Stimulated activated CD4-positive, alpha-beta T cell treated with anti-CD3 and anti-CD28 coated beads, Interleukin-12 subunit alpha, Interleukin-12 subunit beta, amount 100 ng/mL, for 48 hours (primary cell): ENCODE results near the gene IGIP.
A peak's percentile ranks its signal among the peaks of the same experiment; 100 is the strongest.

Experiments used
- DNase-seq, 3 donors: peaks; one replicate each; pipeline ENCODE4 v3.0.0-alpha.2; 2020; ENCODE audit warnings: low read depth in 2 of 3, low spot score in 1 of 3

The IGIP gene

DNA sequence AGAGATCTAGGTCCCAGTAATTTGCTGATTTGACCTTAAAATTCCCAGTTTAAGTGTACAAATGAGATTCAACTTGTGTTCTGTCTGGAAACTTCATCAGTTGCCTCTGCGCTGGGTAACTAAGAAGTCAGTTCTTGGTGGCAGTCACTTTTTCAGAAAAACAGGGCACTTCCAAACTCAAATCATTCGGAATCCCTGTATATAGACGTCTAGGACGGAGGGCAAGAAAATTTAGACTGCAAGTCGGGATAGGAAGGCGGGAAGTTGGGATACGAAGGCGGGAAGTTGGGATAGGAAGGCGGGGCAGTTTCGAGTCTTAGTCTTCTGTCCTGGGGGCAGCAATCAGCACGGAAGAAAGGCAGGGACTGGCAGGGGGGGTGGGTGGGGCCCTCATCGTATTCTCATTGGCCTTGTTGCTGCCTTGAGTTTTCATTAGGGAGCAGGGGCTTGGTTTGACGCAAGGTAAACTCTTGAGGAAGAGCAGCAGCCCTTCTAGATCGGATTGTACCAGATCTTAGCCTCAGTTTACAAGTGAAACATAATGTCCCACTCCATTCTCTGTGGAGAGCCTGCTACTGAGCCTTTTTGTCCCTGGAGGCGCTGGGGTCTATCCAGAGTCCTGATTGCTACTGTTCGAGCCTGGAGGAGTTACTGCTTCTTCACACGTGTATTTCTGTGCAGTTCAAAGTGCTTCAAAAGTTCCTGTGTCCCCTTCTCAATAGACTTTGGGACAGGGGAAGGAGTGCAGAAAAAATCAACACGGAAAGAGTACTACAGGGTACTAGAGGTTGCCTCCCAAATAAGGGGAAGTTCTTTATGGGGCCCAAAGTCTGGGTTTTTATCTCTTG, 14.5 kb upstream of the IGIP start:
- DNase-seq, result no peak

DNA sequence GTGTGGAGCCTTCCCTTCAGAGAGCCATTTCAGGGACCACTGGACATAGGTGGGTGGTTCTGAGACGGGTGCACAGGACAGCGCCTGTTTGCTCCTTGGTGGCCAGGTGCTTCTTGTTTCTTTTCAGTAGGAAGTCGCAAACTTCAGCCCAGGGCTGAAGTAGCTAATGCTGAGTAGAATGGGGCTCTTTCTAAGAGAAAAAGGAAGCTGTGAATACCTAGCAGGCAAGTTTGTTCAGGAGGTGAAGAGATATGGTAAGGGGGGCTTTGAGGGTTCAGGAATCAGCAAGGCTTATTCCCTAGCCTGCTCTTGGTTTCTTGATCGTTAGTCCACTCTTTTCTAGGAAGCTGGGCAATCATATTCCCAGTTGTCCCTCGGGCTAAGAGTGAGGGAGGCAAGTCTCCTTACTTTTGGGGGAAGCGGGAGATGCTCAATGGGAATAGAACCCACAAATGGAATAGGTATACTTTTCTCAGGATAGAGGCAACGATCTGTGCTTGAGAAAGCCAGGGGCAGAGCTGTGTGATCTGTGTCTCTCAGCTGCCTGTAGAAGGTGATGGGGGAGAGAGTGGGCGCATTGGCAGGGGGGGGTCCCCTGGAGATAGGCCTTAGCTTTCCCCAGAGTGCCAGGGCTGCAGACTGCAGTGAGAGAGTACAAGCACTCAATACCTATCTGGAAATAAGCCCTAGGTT, 13.7 kb upstream of the IGIP start:
- no peak for DNase-seq

DNA sequence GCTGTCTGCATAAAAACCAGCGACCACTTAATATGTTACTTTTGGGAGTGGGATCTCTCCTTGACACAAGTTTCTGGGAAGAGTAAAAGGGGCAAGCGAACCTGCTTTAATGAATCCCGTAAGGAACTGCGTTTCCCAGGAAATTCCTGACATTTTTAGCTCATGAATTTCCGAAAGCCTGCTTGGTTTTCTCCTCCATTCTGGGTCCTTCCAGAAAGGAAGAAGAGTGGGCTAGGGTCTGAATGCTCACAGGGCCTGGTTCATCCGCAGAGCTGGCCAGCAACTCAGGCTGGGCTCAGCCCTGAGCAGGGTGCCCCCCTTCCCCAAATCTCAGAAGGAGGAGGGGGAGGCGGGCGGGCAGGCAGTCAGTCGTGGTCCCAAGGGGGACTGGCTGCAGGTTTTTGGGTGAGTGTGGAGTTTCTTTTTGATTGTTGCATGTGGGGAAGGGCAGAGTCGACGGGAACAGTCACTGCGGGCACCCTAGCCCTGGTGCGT, 13.0 kb upstream of the IGIP start:
- DNase-seq, result no peak

DNA sequence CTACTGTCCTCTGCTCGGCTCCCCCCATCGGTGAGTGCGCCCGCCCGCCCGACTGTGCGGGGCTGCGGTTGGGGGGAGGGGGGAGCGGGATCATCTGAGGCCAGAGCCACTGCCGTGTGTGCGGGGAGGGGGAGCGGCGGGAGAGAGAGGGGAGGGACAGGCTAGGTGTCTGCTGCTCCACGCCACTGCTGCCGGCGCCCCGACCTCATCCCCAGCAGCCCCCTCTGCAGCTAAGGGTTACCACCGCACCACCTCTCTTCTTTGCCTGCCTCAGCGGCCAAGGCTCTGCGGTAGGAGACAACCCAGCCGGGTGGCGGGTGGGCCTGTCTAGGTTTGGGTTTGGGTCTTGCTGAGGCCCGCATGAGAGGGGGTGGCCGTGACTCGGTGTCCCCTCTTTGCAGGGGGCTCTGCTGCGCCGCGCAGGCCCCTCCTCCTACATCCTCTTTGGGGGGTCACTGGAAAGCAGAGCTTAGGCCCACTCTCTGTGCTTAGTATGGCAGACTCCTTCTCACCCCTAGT, 12.5 kb upstream of the IGIP start:
- DNase-seq, result no peak

DNA sequence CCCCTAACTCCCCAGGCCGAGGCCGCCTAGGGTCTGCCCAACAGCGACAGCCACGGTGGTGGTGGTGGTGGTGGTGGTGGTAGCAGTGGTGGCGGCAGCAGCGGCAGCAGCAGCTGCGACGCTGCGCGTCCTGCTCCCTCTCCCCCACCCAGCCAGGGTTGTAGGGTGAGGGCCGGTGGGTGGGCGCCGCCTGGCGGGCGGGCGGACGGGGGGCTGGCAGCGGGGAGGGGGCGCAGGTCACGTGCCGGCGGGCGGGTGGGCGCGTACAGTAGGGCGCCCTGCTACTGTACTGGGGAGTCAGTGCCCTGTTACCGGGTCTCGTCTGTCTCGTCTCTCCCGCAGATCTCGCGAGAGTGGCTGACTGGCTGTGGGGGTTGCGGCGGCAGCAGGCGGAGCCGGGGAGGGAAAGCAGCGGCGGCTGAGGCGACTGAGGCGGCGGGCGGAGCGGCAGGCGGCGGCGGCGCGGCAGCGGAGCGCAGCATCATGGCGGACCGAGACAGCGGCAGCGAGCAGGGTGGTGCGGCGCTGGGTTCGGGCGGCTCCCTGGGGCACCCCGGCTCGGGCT, 12.0 kb upstream of the IGIP start, which contains the start of gene PURA:
PURA (plus strand) TSS at position 411 of the 565 bp plus-strand sequence; CDS start at position 484, 73 bp downstream.
- DNase-seq, result peak; percentile 93 to 94 (median 94)

DNA sequence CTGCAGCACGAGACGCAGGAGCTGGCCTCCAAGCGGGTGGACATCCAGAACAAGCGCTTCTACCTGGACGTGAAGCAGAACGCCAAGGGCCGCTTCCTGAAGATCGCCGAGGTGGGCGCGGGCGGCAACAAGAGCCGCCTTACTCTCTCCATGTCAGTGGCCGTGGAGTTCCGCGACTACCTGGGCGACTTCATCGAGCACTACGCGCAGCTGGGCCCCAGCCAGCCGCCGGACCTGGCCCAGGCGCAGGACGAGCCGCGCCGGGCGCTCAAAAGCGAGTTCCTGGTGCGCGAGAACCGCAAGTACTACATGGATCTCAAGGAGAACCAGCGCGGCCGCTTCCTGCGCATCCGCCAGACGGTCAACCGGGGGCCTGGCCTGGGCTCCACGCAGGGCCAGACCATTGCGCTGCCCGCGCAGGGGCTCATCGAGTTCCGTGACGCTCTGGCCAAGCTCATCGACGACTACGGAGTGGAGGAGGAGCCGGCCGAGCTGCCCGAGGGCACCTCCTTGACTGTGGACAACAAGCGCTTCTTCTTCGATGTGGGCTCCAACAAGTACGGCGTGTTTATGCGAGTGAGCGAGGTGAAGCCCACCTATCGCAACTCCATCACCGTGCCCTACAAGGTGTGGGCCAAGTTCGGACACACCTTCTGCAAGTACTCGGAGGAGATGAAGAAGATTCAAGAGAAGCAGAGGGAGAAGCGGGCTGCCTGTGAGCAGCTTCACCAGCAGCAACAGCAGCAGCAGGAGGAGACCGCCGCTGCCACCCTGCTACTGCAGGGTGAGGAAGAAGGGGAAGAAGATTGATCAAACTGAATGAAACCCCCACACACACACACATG, 11.2 kb upstream of the IGIP start:
- peak in 1 of 3 donors; percentile 29 for DNase-seq

DNA sequence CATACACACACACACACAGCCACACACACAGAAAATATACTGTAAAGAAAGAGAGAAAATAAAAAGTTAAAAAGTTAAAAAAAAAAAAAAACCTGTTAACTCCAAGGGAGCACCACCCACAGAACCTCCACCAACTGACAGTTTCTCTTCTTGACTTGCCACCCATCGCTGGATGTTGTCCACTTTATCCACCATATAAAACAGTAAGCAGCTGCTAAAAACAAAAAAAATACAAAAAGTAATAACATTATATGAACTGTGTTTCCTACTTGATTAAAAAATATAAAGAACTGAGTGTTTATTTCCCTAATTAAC, 10.6 kb upstream of the IGIP start:
- DNase-seq, result no peak

DNA sequence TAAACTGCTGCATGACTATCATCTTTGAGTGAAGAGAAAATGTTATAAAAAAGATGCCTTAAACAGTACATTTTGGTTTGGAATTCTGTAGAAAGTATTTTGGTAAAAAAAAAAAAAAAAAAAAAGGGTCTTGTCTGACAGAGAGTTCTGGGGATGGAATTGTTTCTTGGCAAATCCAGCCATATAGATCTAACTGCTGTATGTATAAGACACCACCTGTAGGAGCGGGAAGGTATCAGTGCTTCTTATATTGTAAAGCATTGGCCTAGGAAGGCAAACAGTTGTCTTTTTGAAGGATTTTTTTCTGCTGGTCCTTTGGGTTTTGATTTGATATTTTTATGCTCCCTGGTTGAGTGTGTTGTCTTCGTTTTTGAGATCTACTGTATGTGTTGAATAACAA, 9.0 kb upstream of the IGIP start:
- no peak for DNase-seq

DNA sequence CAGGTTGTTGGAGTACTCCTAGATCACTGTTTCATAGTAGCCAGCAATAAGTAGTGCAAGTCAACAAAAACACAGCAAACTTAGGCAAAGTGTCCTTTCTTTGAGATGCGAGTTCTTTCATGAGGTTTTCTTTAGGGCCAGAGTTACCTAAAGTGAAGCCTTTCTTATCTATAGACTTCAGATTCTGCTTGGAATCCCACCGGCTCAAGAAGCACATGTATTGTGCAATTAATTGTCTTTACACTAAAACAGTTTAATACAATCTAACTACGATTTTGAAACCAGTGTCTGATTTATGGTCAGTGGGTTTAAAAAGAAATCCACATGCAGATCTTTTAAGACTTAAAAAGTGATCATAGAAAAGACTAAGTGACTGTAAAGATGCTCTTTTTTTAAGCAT, 8.2 kb upstream of the IGIP start:
- no peak for DNase-seq

DNA sequence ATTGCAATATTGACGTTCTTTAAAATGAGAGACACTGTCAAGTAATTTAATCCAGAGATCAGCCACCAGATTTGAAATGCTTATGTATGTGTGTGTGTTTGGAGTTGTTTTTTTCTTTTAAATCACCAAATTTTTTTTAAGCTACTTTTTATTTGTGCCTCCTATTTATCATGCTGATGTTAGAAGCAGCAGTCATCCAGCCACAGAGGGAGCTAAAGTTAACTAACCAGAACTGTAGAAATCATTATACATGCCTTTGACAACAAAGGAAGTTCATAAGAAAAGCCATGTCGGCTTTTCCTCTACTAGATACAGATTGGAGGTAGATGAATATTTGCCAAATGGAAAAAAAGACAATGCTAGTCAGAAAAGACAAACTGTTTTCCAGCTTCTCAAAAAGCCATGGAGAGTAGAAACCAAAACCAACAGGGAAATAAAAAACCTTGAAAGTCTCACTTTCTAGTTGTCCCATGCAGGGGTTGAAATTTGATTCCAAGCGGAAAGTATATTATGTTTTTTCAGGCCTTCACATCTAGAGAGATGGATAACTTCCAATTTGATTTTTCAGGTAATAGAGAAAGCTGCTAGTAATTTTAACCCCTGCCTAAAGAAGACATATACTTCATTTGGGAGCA, 7.3 kb upstream of the IGIP start:
- no peak for DNase-seq

DNA sequence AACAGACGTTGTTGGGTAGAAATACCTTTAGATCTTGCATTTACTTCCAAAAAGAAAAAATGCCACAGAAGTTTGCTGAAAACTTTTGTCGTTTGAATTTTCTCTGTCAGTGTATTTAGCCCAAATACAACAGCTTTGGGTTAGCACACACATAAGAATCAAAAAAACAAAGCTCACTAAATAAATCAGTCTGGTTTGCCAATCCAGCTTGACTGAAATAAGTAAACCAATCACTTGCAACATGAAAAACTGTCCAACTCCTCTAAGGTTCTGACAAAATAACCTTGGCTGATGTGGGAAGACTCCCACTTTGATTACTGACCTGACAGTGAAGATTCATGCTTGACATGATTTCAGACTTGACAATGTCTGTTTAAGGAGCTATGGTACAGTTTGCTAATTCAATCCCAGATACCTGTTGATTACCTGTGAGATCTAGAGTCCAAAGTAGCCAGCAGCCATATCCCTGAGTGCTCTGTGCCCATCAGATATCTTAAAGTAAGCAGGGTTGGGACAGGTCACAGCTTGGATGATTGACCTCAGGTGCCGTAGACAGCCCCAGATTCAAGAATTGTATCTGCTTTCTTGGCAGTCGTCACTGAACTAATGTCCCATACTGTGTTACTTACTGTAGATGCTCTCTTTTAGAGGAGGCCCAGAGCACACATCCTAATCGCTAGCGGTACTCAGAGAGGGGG, 727 bp downstream of the IGIP start:
- no peak for DNase-seq

DNA sequence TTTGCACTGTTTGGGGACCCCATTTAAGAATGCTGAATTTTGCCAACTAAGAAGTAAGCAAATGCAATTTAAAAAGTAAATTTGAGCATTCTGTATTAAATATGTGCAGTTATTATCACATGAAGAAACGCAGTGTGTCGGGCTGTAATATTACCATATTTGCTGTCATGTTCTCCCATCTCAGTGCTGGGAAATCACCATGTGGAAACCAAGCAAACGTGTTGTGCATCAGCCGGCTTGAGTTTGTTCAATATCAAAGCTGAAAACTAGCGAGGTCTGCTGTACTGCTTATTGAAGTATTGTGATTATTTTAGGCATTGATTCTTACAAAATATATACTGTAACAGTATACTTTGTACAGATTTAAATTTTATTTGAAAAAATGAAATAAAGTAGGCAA, 2.6 kb downstream of the IGIP start:
- DNase-seq, result no peak

DNA sequence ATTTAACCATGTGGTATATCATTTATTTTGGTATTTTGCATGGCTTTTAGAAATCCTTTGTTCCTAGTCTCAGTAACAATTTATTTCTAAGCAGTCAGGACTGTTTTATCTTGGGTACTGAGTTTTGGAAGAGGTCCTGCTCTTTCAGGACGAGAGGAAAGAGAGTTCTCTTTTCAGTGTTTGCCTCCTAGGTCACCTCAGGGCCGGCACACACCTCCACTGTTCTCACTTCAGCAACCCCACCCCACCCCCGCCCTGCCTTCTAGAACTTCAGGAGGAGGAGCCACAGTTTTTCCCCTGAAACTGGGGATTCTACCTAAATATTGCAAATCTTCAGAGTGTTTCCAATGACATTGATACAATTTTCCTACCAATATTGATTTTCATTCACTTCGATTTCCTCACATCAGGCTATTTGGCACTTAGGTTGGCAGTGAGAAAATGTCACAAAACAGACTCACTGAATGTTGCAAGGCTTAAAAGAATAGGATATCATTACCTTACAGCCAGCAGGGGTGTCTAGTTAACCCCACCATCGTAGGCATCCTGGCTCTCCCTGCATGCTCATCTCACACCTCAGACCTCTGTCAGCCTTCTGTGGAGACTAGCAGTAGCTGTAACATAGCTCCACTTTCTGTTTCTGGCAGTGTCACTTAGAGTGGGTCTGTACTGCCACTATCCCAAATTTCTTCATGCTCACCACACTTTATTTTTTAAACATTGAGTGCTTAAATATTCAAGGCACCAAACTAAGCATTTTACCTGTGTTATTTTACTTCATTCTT, 5.4 kb downstream of the IGIP start:
- DNase-seq, result no peak

DNA sequence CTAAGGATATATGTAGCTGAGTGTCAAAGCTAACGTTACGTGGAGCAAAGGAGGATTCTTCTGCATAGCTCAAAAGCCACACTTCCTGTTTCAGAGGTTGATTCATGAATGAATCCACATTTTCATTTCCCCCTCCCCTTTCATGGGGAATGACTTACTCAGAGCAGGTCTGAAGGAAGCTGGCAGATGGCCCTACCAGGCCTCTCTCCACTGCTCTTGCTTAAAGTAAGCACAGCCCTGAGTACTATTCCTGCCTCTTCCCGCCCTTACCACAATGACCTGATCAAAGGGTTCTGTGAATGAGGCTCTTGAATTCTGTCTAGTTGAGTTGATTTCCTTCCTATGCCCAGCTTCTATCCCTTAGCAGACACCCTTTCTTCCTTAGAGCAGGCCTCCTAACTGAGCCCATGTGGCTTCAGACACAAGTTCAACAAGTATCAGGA, 6.3 kb downstream of the IGIP start:
- no peak for DNase-seq

DNA sequence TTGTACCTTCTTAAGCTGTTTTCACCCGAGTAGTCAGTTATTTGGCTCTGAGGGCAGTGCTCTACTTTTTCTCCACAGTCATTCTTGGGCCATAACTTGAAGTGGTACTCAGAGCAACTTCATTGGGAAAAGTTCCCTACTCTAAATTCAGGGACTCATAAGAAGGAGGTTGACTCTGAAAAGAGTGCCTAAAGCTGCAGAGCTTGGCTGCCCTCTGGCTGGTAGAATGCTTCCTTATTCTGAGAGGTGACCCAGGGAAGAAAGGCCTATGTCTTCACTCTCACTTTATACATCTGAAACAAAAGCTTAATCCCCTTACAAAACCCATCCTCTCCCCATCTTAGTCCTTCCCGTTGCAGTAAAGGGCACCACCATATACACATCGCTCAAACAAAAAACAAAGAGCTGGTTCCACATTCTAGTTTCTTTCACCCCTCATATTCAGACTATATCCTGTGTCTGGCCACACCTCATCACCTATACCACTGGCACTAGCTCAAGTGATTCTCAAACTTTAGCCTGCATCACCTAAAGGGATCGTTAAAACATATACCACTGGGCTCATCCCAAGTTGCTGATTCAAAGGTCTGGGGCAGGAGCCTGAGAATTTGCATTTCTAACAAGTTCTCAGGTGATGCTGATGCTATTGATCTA, 7.9 kb downstream of the IGIP start:
- no peak for DNase-seq

DNA sequence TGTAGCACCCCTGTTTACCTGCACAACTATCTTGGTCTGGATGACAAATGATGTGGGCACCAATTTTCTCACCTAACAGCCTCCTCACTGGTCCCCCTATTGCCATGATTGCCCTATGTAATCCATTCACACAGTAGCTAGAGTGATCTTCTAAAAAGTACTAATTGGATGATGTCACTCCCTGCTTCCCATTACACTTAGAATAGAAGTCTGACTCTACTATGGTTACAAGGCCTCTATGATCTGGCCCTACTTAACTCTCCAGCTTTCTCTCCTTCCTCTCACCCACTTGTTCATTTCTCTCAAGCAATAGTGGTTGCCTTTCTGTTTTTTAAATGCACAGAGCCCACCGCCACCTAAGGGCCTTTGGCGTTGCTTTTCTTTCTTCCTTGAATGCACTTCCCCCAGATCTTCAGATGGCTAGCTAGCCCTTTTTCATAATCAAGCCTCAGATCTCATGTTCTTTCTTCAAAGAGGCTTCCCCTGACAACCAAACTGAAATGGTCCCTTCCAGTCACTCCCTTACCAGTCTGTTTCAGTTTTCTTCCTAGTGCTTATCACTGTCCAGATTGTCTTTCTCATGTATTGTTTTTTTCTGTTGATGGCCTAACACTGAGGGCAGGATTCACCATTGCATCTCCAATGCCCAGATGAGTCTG, 8.7 kb downstream of the IGIP start:
- DNase-seq, result no peak

DNA sequence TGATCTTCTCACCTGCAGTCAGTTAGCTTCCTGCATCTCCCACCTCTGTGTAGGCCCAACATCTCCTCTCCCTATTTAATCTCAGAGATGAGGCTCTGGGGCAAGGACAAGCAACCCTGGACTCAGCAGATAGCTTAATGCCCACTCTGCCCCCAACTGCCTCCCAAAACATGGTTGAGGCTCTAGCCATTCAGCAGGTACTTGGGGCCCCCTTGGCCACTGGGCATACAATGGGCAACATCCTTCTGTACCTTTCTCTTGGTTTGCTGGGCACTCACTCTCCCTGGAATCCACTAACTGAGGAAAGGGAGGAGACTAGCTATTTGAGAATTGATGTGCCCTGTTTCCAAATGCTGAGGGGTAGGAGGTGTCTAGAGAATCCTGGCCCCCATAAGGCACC, 9.4 kb downstream of the IGIP start:
- DNase-seq, result no peak

DNA sequence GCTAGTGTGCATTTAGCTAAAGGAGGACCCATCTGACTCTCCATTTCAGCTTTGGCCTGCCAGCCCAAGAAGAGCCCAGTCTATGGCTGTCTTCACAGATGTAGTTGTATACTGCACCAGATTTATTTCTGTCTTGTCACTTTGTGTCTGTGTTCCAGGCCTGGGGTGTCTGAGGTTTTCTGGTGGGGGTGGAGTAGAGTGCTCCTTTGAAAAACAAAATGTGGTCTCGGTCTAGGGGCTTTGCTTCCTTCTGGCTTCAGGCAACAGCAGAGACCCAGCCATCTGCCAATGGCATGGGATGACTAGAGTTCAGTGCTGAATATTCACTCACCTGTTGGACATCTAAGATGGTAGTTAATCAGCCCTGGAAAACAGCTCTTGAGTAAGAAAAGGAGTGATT, 10.9 kb downstream of the IGIP start:
- DNase-seq, result no peak
